ENCODE measurements around the gene TICAM2. TPM values are rescaled to one million over a fixed set of nuclear protein-coding genes. Genes with fewer than 3 reads are reported as not detected.
"Not testable (repeated sequence)": the region's sequence is repeated elsewhere in the genome, so short reads cannot be mapped to it uniquely, and the experiment has no call there.

Gene TICAM2, protein sequence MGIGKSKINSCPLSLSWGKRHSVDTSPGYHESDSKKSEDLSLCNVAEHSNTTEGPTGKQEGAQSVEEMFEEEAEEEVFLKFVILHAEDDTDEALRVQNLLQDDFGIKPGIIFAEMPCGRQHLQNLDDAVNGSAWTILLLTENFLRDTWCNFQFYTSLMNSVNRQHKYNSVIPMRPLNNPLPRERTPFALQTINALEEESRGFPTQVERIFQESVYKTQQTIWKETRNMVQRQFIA
- total RNA-seq = 6.9 TPM
- long read RNA-seq, transcript TICAM2-201 (2 exons, 3,049 nt) = major isoform, 6 of 7 reads
- long read RNA-seq, partial matches to known transcripts = 0 of 7 reads
- long read RNA-seq, other reads (novel, unspliced or antisense) = 1 of 7 reads

DNA sequence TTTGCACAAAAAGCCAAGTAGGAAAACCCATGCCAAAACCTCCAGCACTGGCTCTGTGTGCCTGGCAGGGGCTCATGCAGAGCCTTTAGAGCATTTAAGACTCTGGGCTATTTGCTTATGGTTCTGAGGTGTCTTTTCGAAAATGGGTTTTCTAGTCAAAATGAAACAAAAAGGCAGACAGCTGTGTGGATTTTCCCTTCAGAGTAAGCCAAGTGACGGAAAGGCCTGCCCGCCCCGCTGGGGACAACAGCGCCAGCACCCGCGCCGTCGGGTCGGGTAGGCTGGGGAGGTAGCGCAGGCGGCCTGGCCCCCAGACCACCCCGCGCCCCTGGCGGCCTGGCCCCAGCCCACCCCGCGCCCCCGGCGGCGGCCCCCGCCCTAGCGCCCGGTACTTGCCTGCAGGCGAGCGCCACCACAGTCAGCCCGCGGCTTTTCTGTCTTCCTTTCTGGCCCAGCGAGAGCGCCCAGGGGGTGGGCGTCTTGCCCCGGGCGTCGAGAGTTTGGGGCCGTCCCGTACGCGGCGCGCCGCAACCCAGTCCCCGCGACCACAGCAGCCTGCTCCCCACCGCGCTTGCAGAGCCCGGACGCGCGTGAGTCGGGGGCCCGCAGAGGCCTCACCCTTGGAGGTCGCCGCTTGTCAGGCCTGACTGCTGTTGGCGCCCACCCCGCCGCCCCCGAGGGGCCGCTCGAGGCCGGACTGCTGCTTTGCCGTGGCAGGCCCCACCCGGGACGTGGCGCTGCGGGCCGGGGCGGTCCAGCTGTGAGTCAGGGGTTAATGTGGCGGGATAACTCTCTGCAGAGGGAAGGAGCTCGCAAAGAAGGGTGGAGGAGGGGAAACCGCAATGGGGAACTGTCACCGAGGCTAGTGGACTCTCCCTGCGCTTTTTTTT is at the start of gene TICAM2:
Gene TICAM2 (minus strand): TSS at position 779 of the 890 bp plus-strand sequence. CDS start 21,223 bp downstream, outside the sequence.
- H3K27ac ChIP-seq = peak within 1 kb of the TSS; percentile 89
- no peaks in the 10 kb centered on the region for H3K9me3 ChIP-seq
- peak within 1 kb of the TSS; percentile 82 for H3K4me3 ChIP-seq
- peaks cover 31% of the 10 kb centered on the region for H3K4me1 ChIP-seq
- peak; percentile 92 for ATAC-seq
- no peaks in the 10 kb centered on the region for H3K36me3 ChIP-seq
- DNase-seq = peak; percentile 81
- no peaks in the 10 kb centered on the region for H3K27me3 ChIP-seq
- TF ChIP-seq, protein P1, sequence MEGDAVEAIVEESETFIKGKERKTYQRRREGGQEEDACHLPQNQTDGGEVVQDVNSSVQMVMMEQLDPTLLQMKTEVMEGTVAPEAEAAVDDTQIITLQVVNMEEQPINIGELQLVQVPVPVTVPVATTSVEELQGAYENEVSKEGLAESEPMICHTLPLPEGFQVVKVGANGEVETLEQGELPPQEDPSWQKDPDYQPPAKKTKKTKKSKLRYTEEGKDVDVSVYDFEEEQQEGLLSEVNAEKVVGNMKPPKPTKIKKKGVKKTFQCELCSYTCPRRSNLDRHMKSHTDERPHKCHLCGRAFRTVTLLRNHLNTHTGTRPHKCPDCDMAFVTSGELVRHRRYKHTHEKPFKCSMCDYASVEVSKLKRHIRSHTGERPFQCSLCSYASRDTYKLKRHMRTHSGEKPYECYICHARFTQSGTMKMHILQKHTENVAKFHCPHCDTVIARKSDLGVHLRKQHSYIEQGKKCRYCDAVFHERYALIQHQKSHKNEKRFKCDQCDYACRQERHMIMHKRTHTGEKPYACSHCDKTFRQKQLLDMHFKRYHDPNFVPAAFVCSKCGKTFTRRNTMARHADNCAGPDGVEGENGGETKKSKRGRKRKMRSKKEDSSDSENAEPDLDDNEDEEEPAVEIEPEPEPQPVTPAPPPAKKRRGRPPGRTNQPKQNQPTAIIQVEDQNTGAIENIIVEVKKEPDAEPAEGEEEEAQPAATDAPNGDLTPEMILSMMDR (IDR thresholded peaks at IDR 0.05) = peak; percentile 21
- intact Hi-C loops (cut with DNase I) = no loop called here

DNA sequence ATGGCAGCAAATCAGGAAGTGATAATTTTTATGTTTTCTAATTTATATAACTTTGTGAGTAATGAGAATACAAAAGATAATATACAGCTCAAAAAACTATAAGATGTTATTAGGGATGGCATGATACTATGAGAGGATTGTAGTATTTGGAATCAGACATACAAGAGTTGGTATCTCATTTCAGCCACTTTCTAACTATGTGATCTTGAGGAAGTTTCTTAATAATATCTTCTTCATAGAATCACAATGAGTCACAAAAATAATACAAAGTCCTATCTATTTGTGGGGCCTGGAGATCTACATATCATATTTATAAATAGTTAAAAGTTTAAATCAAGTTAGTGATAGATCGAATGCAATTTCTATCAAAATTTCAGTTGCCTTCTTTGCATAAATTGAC is 47.3 kb upstream of the TICAM2 start:
- DNase-seq (no peak), ATAC-seq (no peak)
- H3K36me3 ChIP-seq = no peaks in the 10 kb centered on the region
- no peak overlapping the region for H3K4me3 ChIP-seq
- H3K27me3 ChIP-seq = no peaks in the 10 kb centered on the region
- intact Hi-C loops (cut with DNase I) = no loop called here
- no peaks in the 10 kb centered on the region for H3K9me3 ChIP-seq
- no peaks in the 10 kb centered on the region for H3K4me1 ChIP-seq
- TF ChIP-seq, protein P1 (IDR thresholded peaks at IDR 0.05) = no peak
- H3K27ac ChIP-seq = no peak overlapping the region

DNA sequence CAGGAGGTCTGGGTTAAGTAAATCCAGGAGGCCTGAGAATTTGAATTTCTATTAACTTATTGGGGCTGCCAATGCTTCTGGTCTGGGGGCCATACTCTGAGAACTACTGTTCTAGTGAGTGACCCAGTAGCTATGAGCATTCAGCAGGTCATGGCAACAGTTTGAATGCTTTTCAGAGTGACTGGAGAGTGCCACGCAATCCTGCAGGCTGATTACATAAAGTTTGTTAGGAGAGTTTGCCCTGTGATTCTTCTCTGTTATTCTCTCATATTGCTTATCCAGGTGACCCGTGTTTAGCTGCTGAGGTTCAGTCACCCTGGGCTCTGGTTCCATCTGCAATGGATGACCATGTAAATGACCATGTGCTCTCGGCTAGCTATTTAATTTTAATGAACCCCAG is 45.8 kb upstream of the TICAM2 start:
- no peaks in the 10 kb centered on the region for H3K4me1 ChIP-seq
- H3K36me3 ChIP-seq = no peaks in the 10 kb centered on the region
- DNase-seq (no peak), ATAC-seq (no peak)
- TF ChIP-seq, protein P1 (IDR thresholded peaks at IDR 0.05) = no peak
- H3K27me3 ChIP-seq = no peaks in the 10 kb centered on the region
- H3K27ac ChIP-seq = no peak overlapping the region
- H3K4me3 ChIP-seq = no peak overlapping the region
- H3K9me3 ChIP-seq = no peaks in the 10 kb centered on the region
- intact Hi-C loops (cut with DNase I) = no loop called here

DNA sequence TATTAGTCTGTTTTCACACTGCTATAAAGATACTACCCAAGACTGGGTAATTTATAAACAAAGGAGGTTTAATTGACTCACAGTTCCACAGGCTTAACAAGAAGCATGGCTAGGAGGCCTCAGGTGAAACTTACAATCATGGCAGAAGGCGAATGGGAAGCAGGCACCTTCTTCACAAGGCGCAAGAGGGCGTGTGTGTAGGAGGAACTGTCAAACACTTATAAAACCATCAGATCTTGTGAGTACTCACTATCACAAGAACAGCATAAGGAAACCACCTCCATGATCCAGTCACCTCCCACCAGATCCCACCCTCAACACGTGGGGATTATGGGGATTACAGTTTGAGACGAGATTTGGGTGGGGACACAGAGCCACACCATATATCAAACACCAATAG is 43.1 kb upstream of the TICAM2 start:
- intact Hi-C loops (cut with DNase I); H3K9me3 ChIP-seq; H3K36me3 ChIP-seq; H3K27me3 ChIP-seq; H3K4me1 ChIP-seq; H3K4me3 ChIP-seq; H3K27ac ChIP-seq; DNase-seq; ATAC-seq: not testable (repeated sequence)

DNA sequence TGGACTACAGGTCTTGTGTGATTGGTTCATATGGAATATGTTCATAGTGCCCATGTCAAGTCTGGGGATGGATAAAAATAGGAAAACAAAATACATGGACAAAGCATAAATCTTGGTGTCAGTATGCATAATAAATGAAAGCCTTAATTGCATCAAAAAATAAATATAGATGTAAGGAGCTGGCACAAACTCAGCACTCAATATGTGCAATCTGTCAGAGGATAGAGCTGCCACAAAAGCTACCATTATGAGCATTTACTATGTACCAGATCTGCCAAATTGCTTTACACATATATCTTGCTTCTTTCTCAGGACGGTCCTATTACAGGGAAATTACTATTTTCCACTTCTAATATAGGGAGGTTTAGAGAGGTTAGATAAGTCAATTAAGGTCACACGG is 41.8 kb upstream of the TICAM2 start:
- intact Hi-C loops (cut with DNase I) = no loop called here
- ATAC-seq = no peak

More for the DNA sequence above, 41.8 kb upstream of the TICAM2 start:
- TF ChIP-seq, protein P1 (IDR thresholded peaks at IDR 0.05) = no peak
- Histone ChIP-seq H3K4me3 (no peak overlapping the region), H3K27ac (no peak overlapping the region), H3K4me1 (no peaks in the 10 kb centered on the region), H3K36me3 (no peaks in the 10 kb centered on the region), H3K27me3 (no peaks in the 10 kb centered on the region), H3K9me3 (no peaks in the 10 kb centered on the region)
- no peak for DNase-seq

Data from upper lobe of right lung (tissue), 1 donor.